ENCODE measurements around the gene SLC51B.
A peak's percentile ranks its signal among the peaks of the same experiment; 100 is the strongest.
"Not testable (repeated sequence)": the region's sequence is repeated elsewhere in the genome, so short reads cannot be mapped to it uniquely, and the experiment has no call there.

Gene SLC51B

DNA sequence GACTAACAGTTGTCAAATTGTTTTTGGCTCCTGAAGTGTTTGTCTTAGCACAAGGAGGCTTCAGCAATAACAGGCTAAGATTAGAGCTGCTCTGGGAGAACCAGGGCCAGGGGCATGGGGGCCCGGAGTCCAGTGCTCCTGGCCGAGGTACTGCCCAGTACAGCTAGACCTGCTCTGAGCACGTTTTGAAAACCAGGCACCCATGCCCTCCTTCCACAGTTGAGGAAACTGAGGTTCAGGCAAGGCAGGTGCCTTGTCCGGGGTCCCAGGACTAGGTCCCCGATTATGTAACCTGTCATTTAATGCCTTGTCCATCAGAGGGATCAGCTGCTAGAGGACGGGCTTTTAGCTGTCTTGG is 50.5 kb downstream of the SLC51B start:
- no peak for DNase-seq
- Mint-ChIP-seq H3K9me3 (no peaks in the 10 kb centered on the region), H3K4me3 (no peak overlapping the region), H3K4me1 (ENCODE audit: low read depth in 2 of 2) (peaks cover 0 to 2% of the 10 kb centered on the region in 2 donors), H3K36me3 (ENCODE audit: insufficient read depth) (peaks cover 10% of the 10 kb centered on the region), H3K27me3 (no peaks in the 10 kb centered on the region), H3K27ac (peak overlapping the region in 1 of 2 donors; percentile 1)
- ATAC-seq (replicated peaks) = no peak

DNA sequence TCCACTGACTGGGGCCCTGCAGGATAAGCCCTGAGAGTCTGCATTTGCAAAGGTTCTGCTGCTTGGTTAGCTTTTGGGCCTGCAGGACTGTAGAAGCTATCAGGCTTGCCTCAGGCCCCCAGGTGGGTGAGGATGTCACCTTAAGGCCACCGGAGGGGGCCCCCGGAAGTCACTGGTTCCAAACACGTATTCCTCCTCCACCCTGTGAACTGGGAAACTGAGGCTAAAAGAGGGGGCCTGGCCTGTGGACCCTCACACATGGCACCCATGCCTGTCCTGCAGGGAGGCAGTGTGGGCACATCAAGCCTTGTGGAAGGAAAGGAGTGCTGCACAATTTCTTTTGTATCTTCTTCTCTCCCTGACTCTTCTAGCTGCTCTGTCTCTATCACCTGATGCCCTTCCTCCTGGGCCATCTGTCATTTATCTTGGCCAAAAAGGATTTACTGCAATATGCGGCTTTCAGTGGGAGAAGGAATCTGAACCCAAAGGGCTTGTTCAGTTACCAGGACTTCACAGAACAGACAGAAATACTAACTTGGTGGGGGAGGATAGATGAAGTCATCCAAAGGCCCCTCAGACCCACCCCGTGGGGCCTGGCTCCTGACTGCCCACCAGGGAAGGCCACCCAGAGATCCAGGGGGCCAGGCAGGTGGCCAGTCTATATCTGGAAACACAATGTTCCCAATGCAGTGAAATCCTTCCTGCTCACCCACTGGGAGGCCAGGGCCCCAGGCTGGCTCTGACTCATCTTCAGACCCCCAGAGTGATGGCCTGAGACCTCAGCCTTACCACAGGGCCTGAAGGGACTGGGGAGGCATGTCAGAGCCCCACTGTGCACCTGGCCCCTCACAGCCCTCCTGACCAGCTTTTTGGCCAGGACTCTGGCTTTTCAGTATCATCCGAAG is 51.5 kb downstream of the SLC51B start:
- Mint-ChIP-seq H3K36me3 (ENCODE audit: insufficient read depth) (peaks cover 12% of the 10 kb centered on the region), H3K27ac (peak overlapping the region in 1 of 2 donors; percentile 15)
- no peak for ATAC-seq (replicated peaks)

GRCh38 chr15:65097651-65098263 is 52.6 kb downstream of the SLC51B start:
- peaks cover 15% of the 10 kb centered on the region for H3K36me3 Mint-ChIP-seq (ENCODE audit: insufficient read depth)
- DNase-seq (no peak), ATAC-seq (replicated peaks) (no peak)
- H3K27me3 Mint-ChIP-seq = no peaks in the 10 kb centered on the region
- H3K9me3 Mint-ChIP-seq = no peaks in the 10 kb centered on the region
- peaks cover 6 to 7% of the 10 kb centered on the region in 2 donors for H3K4me1 Mint-ChIP-seq (ENCODE audit: low read depth in 2 of 2)
- H3K4me3 Mint-ChIP-seq = no peak overlapping the region
- peak overlapping the region in 1 of 2 donors; percentile 63 for H3K27ac Mint-ChIP-seq

More for the DNA sequence above, 51.5 kb downstream of the SLC51B start:
- Mint-ChIP-seq H3K4me3 (no peak overlapping the region), H3K9me3 (no peaks in the 10 kb centered on the region), H3K4me1 (ENCODE audit: low read depth in 2 of 2) (peaks cover 5 to 6% of the 10 kb centered on the region in 2 donors), H3K27me3 (no peaks in the 10 kb centered on the region)
- no peak for DNase-seq

DNA sequence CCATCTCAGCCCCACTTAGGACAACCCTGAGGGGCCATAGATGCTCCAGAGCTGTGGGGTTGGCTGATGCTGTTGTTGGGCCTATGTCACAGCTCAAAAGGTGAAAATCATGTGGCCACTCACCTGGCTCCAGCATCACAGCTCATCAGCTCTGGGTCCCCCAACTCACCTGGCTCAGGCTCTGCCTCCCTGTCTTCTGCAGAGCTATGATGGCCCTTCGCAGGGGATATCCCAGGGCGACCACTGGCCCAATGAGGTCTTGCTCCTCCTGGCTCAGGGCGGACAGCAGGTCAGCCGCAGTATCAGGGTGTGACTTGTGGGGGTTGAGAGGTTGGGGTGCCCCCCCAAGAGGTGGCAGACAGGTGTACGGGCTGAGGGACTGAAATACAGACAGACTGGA is 54.1 kb downstream of the SLC51B start:
- Mint-ChIP-seq H3K27me3 (no peaks in the 10 kb centered on the region), H3K4me1 (ENCODE audit: low read depth in 2 of 2) (peaks cover 7 to 9% of the 10 kb centered on the region in 2 donors), H3K36me3 (ENCODE audit: insufficient read depth) (peaks cover 23% of the 10 kb centered on the region), H3K4me3 (no peak overlapping the region), H3K27ac (no peak overlapping the region), H3K9me3 (no peaks in the 10 kb centered on the region)
- no peak for DNase-seq
- ATAC-seq (replicated peaks) = no peak

- DNase-seq; ATAC-seq (replicated peaks); H3K4me1 Mint-ChIP-seq (ENCODE audit: low read depth in 2 of 2); H3K27ac Mint-ChIP-seq; H3K9me3 Mint-ChIP-seq; H3K27me3 Mint-ChIP-seq; H3K4me3 Mint-ChIP-seq: not testable (repeated sequence)
- peaks cover 27% of the 10 kb centered on the region for H3K36me3 Mint-ChIP-seq (ENCODE audit: insufficient read depth)
These were observed 54.6 kb downstream of the SLC51B start for GRCh38 chr15:65099801-65100200.

DNA sequence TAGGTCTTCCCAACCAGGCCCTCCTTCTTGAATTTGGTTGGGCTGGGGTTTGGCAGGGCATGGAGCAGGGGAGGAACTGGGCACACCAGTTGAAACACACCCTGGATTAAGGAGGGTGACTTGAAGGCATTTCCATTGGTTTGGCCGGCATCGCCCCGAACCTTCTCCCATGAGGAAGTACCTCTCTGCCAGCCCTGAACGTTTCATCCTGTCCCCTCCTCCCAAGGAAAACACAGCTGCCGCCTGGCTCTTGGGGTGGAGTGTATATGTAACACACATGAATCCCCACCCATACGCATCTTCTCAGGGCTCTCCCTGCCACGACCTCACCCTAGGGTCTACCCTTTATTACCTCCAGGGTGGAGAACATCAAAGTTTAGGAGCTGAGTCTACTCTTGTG is 55.3 kb downstream of the SLC51B start:
- Mint-ChIP-seq H3K9me3 (no peaks in the 10 kb centered on the region), H3K36me3 (ENCODE audit: insufficient read depth) (peaks cover 27% of the 10 kb centered on the region), H3K4me1 (ENCODE audit: low read depth in 2 of 2) (peaks cover 5 to 9% of the 10 kb centered on the region in 2 donors), H3K27me3 (no peaks in the 10 kb centered on the region), H3K27ac (no peak overlapping the region), H3K4me3 (no peak overlapping the region)
- no peak for ATAC-seq (replicated peaks)
- no peak for DNase-seq

DNA sequence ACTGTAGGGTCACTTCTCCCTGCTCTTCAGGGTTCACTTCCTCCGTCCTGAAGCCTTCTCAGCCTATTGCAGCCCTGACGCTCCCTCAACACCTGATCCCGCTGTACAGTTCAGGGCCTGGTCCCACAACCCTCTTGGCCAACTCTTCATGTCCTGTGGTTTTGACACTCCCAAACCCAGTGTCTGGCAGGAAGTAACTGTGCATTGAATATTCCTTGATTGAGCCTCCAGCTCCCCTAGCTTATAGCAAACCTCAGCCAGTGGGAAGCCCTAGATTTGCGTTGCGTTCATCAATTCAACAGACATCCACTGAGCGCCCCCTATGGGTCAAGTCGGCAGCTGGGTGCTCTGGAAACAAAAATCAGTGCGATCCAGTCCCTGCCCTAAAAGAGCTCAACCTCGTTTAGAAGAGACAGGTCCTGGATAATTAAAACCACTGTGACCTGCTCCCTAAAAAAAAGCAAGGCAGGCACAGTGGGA is 56.3 kb downstream of the SLC51B start:
- H3K9me3 Mint-ChIP-seq = no peaks in the 10 kb centered on the region
- ATAC-seq (replicated peaks) (no peak), DNase-seq (peak; percentile 17 to 28 (median 23))
- peaks cover 32% of the 10 kb centered on the region for H3K36me3 Mint-ChIP-seq (ENCODE audit: insufficient read depth)
- H3K27ac Mint-ChIP-seq = peak overlapping the region; percentile 49 to 78
- peaks cover 5 to 9% of the 10 kb centered on the region in 2 donors for H3K4me1 Mint-ChIP-seq (ENCODE audit: low read depth in 2 of 2)
- no peaks in the 10 kb centered on the region for H3K27me3 Mint-ChIP-seq
- no peak overlapping the region for H3K4me3 Mint-ChIP-seq

GRCh38 chr15:65101891-65102708 is 56.9 kb downstream of the SLC51B start:
- H3K9me3 Mint-ChIP-seq = no peaks in the 10 kb centered on the region
- peaks cover 32% of the 10 kb centered on the region for H3K36me3 Mint-ChIP-seq (ENCODE audit: insufficient read depth)
- no peak overlapping the region for H3K4me3 Mint-ChIP-seq
- DNase-seq (no peak), ATAC-seq (replicated peaks) (no peak)
- peaks cover 5 to 9% of the 10 kb centered on the region in 2 donors for H3K4me1 Mint-ChIP-seq (ENCODE audit: low read depth in 2 of 2)
- H3K27me3 Mint-ChIP-seq = no peaks in the 10 kb centered on the region
- peak overlapping the region in 1 of 2 donors; percentile 78 for H3K27ac Mint-ChIP-seq

GRCh38 chr15:65102912-65103311 is 57.7 kb downstream of the SLC51B start:
- no peak for ATAC-seq (replicated peaks)
- Mint-ChIP-seq H3K4me3 (no peak overlapping the region), H3K36me3 (ENCODE audit: insufficient read depth) (peaks cover 34% of the 10 kb centered on the region)

More at GRCh38 chr15:65102912-65103311, 57.7 kb downstream of the SLC51B start:
- no peak for DNase-seq
- H3K27ac Mint-ChIP-seq = no peak overlapping the region
- peaks cover 5 to 9% of the 10 kb centered on the region in 2 donors for H3K4me1 Mint-ChIP-seq (ENCODE audit: low read depth in 2 of 2)
- H3K27me3 Mint-ChIP-seq = no peaks in the 10 kb centered on the region
- no peaks in the 10 kb centered on the region for H3K9me3 Mint-ChIP-seq

Measured in effector memory CD8-positive, alpha-beta T cell (primary cell).